Stimulated activated CD4-positive, alpha-beta T cell treated with anti-CD3 and anti-CD28 coated beads, Interleukin-15, amount 100 ng/mL, for 24 hours (primary cell): ENCODE measurements around the gene CLSTN3.
A peak's percentile ranks its signal among the peaks of the same experiment; 100 is the strongest.

Experiments
- DNase-seq: peaks from one replicate; pipeline ENCODE4 v3.0.0-alpha.2; 2020

CLSTN3 gene

DNA sequence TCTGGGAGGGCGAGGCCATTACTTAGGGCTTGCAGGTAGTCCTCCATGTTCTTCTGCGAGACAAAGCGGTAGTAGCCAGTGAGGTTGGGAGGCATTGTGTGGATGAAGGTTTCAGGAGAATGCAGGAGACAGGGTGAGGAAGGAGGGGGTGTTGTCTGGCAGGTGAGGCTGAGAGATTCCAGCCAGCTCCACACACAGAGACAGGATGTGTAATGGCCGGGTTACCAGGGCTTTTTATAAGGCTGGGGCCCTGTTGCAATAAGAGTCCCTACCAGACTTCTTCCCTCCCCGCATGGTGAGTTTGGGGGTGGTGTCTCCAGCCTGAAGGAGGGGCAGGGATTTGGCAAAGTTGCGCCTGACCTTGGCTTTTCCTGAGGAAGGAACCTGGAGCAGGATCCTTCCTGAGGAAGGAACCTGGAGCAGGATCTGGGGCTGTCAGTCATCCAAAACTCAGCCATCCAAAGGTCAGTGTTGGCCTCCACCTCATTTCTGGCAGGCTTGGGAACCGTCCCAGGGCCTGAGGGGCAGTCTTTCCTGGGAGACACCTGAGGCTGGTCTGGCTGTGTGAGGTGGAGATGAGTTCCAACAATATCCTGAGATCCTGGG lies 1.4 kb upstream of the CLSTN3 start, which contains the start of gene RBP5:
Gene RBP5 (minus strand): TSS at position 209 of the 606 bp plus-strand sequence. CDS start 114 bp downstream, at position 95.
- DNase-seq: no peak

GRCh38 chr12:7129287-7129871 lies 792 bp upstream of the CLSTN3 start:
- no peak for DNase-seq

DNA sequence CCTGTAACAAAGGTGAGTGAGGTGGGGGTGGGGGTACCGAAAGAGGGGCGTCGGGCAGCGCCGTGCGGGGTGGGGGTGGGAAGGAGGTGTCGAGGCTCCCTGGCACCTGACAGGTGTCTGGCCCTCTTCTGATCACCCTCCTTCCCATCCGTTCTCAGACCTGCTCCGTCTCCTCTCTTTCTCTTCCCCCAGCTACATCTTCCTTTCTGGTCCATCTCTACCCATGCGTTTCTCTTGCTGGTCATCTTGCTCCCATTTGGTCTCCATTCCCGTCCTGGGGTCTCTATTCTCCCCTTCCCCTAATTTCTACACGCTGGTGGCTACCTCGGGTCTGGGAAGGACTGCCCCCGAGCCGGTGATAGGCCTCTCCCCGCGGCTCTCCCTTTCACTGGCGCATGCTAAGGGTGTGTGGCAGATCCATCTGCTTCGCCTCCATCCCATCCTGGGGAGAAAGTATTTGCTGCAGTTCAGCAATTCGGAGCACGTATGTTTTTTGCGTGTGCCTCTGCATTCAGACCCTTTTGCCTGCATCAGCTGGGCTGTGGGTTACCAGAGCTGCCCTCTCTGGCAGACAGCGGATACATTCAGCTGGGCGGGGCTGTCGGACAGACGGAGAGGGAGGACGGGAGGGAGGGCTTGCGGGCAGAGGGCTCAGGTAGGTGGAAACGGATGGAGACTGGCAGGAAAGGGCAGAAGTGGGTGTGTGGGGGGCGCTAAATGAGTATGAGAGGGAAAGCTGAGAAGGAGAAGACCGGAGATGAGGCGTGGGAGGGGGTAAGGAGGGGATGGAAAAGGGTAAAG lies 730 bp downstream of the CLSTN3 start:
- peak; percentile 71 for DNase-seq

GRCh38 chr12:7131502-7131866 lies 1.3 kb downstream of the CLSTN3 start:
- peak; percentile 50 for DNase-seq

DNA sequence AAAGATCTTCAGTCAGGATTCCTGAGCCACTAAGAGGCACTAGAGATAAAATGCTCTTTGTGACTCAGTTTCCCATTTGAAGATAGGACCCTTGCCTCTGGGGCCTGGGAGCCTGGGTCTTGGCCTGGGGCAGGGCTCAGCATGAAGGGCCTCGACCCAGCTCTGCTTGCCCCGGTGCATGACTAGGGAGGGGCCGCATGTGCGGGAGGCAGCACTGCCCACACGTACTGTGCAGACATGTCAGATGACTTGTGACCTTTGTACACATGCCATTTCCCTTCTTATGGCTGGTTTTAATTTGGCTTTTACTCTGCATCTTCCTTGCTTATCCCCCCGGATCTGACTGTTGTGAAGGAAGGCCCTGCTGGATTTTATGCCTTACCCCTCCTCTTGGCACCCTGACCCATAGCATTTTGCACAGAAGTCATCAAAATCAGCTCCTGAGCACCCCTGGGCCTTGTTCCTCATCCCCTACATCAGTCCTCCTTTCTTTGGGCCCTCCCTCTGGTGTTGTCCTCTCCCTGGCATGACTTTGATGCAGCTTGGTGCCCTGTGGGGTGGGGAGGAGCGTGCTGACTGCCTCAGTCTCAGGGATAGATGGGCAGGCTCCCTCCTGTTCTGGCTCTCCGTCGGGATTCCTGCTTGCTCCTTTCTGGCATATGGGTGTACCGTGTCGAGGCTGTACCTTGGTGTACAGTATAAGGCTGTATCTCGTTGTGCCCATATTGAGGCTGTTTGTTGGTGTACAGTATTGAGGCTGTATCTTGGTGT lies 4.4 kb downstream of the CLSTN3 start:
- no peak for DNase-seq

GRCh38 chr12:7136071-7136470 lies 5.9 kb downstream of the CLSTN3 start:
- DNase-seq: no peak

DNA sequence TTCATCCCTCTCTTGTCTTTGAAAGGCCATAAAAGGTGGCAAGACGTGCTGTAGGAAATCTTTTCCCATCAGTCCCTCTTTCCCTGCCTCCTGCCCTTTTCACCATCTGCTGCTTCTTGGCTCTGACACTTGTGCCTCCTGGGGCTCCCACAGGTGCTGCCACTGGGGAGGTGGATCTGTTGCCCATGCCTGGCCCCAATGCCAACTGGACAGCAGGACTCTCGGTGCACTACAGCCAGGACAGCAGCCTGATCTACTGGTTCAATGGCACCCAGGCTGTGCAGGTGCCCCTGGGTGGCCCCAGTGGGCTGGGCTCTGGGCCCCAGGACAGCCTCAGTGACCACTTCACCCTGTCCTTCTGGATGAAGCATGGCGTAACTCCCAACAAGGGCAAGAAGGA lies 6.5 kb downstream of the CLSTN3 start:
- DNase-seq: no peak

GRCh38 chr12:7137908-7138307 lies 7.7 kb downstream of the CLSTN3 start:
- no peak for DNase-seq

DNA sequence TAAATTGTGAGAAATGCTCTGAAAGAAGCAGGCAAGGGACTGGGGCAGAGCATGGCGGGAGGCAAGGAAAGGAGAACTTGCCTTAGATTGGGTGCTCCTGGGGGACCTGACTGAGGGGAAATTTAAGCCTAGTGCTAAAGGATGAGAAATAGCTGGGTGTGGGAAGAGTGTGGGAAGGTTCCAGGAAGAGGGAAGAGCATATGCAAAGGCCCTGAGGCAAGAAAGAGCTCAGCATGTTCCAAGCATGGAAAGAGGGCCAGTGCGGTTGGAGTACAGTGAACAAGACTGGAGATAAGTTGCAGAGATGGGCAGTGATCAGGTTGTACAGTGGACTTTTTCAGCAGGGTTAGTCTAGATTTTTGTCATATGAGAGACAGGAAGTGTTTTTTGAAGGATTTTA lies 9.0 kb downstream of the CLSTN3 start:
- no peak for DNase-seq

DNA sequence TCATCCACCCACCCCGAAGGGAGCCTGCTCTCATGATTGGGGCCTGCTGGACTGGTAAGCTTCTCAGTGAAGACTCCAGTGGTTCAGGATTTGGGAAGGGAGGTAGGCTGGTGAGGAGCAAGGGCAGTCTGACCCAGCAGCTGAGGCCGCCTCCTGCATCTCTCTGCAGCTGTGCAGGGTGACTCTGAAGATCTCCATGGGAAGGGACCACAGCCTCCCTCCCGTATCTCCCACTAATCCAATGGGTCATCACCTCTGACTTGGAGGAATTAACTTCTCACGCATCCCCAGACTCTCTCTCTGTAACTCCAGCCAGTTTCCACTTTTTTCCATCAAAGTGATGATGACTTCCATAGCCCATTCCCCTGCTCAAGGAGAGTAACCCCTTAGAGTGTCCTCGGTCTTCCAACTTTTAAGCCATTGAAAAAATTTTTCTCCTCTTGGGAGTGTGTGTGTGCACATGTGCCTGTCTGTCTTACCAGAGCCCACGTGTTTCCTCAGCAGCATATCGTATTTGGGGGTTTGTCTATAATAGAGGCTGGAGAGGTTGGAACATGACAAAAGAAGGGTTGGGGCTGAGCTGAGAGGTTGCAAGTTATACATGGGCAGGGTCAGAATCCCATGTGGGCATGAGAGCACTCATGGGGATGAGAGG lies 11.3 kb downstream of the CLSTN3 start:
- no peak for DNase-seq

GRCh38 chr12:7142056-7142644 lies 12.0 kb downstream of the CLSTN3 start:
- DNase-seq: peak; percentile 73

DNA sequence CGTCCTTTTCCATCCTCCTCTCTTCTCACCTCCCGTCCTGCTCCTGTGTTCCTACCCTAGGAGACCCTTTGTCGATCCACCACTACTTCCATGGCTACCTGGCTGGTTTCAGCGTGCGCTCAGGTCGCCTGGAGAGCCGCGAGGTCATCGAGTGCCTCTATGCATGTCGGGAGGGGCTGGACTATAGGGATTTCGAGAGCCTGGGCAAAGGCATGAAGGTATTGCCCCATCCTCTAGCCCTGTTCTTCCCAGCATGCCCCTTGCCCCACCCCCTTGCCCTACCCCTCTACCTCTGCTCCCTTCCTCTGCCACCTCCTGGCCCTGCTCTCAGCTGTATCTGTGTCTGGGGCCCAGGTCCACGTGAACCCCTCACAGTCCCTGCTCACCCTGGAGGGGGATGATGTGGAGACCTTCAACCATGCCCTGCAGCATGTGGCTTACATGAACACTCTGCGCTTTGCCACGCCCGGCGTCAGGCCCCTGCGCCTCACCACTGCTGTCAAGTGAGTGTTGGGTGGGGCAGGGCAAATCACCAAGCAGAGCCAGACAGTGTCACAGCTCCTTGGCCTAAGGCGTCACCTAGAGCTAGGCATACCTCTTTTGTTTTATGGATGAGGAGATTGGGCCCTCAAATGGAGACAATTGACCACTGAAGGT lies 12.8 kb downstream of the CLSTN3 start:
- DNase-seq: no peak

- no peak for DNase-seq
Measured at GRCh38 chr12:7143564-7143963, 13.4 kb downstream of the CLSTN3 start.

GRCh38 chr12:7144414-7145120 lies 14.4 kb downstream of the CLSTN3 start:
- DNase-seq: no peak

DNA sequence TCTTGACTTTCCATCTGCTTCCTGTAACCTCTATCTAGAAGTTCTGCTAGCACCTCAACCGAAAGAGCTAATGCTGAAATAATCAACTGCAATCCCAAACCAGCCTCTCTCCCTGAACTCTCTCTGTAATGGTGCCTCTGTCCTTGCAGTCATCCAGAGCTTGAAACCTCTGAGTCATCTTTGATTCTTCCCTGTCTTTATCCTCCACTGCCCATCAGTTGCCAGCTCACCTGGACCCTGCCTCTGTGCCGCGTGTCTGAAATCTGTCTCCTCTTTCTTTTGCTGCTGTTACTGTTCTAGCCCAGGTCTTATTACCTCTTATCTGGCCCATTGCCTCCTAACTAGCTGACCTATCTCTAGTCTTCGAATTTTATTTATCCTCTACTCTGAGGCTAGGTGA lies 15.5 kb downstream of the CLSTN3 start:
- DNase-seq: no peak

GRCh38 chr12:7146228-7146627 lies 16.1 kb downstream of the CLSTN3 start:
- no peak for DNase-seq

DNA sequence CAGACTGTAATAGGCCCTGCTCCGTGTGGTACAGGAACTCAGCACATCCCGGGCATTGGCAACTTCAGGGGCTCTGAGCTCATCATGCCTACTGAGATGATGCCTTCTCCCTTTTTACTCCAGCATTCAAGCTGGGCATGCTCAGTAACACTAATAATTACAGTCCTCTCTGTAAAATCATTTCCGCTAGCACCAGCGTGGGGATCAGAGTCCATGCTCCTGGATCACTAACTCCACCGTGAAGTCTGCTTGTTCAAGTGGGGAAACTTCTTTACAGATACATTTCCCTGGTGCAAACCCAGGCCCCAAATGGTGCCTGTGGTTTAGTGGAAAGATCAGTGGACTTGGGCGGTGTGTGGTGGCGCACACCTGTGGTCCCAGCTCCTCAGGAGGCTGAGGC lies 16.7 kb downstream of the CLSTN3 start:
- DNase-seq: no peak

DNA sequence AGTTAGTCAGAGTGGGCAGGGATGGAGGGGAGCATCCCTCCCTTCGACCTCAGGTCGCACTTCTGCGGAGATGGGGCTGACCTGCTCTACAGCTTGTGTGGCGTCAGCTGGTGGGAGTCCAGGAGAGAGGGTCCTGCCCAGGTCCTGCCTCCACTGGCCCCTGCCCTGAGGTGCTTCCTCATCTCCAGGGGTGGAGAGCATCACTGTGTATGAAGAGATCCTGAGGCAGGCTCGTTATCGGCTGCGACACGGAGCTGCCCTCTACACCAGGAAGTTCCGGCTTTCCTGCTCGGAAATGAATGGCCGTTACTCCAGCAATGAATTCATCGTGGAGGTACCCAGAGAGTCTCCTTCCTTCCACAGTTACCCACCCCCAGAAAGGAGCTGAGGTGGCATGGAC lies 20.2 kb downstream of the CLSTN3 start:
- no peak for DNase-seq

- no peak for DNase-seq
Measured at GRCh38 chr12:7150841-7151240, 20.7 kb downstream of the CLSTN3 start.

DNA sequence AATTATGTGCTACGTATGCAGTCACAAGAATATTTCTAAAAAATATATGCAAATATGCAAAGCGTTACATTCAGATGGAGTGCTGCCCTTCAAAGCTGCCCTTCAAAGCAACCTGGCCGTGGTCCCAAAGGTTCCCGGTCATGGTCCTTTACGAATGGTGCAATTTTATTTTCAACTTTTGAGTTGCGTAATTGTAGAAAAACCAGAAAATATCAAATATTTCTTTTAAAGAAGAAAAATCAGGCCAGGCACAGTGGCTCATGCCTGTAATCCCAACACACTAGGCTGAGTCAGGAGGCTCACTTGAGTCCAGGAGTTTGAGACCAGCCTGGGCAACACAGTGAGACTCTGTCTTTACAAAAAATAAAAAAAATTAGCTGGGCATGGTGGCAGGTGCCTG lies 21.4 kb downstream of the CLSTN3 start:
- no peak for DNase-seq

DNA sequence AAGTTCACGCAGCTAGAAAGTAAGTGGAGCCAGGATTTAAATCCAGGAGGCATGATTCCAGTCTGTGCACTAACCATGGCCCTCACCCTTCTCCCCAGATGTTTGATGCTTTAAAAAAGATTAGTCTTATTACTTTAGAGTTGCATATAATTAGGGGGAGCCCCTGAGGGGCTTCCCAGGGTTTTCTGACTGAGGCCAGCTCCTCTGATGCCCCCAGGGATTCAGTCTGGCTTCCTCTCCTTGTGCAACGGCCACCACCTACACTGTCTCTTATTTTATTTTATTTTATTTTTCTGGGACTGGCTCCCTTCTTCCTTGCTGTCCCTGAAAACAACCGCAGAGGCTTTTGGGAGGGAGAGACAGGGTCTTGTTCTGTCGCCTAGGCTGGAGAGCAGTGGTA lies 22.6 kb downstream of the CLSTN3 start:
- DNase-seq: no peak
